Ovary (tissue), 3 donors: ENCODE results near the gene MAFB.

Experiments used
- CTCF ChIP-seq, 3 donors: fragments of 450-650 bp in 2 of 3; fragments of 200-600 bp in 1 of 3; IDR thresholded peaks; one replicate each; pipeline versions ENCODE4 v1.5.1 to v1.8.0; 2016 to 2022; ENCODE audit warnings: antibody characterized with exemption in 3 of 3, mild to moderate bottlenecking in 1 of 3
- EP300 ChIP-seq: sonication (generic); formaldehyde crosslinking; IDR thresholded peaks from one replicate; pipeline ENCODE4 v1.6.1; 2017; ENCODE audit warnings: antibody characterized with exemption
- donor health status: DM: no; HTN: no; CAD: no.

- TF ChIP-seq EP300: no peak
- no peak for TF ChIP-seq CTCF (IDR thresholded peaks at IDR 0.05)
Observed at GRCh38 chr20:40686434-40686882, 2.6 kb downstream of the MAFB start.
